HG03442 (cell line): Measurements from ENCODE around the gene ELK4.

Experiments used
- ATAC-seq: cut with Tn5 transposase; IDR thresholded peaks from one replicate; pipeline ENCODE4 v1.9.1; 2021; ENCODE audit warnings: mild to moderate bottlenecking, moderate library complexity; ENCODE audit not compliant: unreplicated experiment

Gene ELK4

DNA sequence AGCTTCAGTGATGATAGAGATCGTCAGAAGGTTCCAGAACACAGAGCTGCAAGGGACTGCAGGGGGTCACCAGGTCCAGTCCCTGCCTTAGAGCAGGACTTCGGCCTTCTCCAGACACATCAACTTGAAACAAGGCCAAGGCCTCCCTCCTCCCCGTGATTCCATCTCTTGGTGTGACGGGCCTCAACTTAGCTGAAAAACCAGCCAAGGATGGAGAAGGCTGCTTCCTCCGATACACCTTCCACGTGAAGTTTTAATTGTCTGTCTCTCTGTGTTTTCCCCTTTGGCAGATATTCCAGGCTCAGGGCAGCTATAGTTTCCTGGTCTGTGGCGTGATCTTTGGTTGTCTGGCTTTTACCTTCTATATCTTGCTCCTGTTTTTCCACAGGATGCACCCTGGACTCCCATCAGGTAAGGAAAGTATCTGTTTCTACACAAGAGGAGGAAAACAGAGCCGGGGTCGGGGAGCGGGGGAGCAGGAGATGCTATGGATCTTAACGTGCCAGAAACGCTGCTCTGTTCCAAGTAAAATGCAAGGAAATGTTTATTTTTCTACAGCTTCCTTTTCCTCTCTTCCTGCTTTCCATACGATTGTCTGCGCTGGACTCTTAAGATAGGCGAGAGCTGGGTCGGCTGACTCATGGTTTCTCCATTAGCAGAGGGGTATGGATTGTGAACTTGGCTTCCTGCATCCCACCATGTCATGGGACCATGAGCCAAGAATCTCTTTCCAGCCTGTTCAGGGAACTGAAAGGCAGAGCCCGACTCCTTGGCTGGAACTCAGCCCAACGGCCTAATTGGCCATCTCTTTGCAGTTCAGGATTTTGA, 32.8 kb downstream of the ELK4 start:
- no peak for ATAC-seq

DNA sequence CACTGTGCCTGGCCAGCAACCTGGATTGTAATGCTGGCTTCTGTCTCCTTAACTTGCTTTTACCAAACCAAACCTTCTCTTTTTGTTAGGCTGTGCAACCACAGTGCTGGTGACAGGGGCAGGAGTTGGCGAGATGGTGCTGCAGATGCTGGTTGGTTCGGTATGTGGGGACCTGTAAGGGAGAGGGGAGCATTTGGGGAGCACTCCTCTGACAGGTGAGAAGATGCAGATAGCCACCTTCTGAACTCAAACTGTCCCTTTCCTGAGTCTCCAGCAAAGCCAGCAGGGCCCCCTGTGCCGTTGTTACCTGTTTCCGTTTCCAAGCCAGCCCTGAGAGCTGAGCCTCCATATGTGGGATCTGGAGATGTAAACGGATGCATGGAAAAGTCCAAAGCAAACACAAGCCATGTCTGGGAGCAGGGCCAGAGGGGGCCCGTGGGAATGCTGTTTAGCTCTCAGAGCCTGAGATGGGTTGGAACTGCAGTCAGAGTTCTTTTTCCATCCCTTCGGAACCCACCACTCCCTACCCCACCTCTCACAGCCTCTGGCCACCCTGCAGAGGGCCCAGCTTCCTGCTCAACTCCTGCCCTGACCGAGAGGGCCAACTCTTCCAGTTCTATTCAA, 34.0 kb downstream of the ELK4 start:
- ATAC-seq, result no peak

DNA sequence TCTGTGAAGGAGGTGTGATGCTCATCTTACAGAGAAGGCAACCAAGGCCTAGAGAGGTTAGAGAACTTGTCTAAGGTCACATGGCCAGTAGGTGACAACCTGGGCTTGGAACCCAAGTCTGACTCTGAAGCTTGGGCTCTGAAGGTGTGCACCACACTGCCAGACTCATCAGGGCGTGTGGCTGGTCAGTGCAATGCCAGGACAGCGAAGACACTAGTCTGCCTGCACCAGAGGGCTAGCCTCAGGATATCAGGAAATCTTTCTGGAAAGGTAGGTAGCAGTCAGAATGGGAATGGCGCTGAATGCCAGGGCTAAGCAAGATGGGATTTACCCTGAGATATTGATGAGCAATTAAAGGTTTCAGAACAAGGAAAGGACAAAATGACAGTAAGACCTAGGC, 34.9 kb downstream of the ELK4 start:
- ATAC-seq, result no peak

DNA sequence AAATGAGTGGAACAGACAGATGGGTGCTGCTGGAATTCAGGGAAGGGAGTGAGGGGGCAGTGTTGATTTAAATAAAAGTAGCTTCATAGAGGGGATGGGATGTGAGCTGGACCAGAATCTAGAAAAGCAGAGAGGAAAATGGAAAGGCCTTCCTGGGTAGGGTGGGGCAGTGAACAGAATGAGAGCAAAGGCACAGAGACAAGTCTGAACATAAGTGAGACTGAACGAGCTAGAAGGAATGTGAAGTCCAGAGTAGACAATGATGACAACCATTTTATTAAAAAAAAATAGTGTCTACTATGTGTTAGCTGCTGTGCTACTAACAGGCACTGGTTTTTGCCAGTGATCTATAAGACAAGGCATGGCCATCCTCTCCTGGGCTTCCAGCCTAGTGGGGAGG, 36.0 kb downstream of the ELK4 start:
- ATAC-seq, result no peak

DNA sequence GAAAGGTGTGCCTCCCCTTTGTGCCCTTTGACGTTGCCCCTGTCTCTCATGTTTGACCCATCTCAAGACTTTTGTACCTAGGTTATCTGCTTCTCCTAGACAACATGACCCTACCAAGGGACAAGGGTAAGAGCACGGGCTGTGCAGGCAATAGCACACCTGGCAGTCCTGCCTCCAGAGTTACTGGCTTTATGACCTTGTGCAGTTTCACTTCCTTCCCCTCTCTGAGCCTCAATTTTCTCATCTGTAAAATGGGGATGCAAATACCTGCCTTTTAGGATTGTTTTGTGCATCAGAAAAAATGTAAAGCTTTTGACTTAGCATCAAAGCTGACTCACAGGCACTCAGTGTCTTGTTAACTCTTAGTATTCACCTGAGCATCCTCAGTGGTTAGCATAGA, 36.4 kb downstream of the ELK4 start:
- no peak for ATAC-seq

DNA sequence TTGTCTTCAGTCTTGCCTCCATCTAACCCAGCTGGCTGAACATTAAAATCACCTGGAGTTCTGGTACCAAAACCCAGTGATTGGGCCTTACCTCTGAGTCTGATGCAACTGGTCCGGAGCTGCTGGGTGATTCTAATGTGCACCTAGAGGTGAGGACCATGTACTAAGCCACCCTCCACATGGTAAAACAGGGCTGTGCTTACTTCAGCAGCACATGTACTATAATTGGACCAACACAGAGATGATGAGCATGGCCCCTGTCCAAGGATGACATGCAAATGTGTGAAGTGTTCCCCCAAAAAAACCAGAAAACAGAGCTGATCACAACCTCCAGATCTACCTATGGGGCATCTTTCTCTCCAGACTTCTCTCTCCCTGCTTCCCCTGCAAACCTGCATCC, 37.0 kb downstream of the ELK4 start:
- no peak for ATAC-seq

DNA sequence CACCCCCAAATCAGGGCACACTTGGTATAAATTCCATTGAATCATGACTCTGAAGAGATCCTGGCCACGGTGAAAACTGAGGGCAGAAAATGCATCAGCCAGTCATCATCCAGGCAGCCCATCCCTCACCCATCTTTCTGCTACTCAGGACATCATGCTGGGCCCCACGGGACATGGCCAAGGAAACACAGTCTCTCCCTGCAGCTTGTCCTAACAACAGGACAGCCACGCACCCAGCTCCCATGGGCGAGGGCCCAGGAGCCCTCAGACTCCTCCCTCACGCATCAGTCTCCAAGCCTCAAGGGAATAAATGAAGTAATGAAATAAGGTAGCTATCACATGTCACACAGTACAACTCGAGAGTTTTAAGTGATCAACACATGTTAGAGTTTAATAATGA, 37.8 kb downstream of the ELK4 start:
- no peak for ATAC-seq

DNA sequence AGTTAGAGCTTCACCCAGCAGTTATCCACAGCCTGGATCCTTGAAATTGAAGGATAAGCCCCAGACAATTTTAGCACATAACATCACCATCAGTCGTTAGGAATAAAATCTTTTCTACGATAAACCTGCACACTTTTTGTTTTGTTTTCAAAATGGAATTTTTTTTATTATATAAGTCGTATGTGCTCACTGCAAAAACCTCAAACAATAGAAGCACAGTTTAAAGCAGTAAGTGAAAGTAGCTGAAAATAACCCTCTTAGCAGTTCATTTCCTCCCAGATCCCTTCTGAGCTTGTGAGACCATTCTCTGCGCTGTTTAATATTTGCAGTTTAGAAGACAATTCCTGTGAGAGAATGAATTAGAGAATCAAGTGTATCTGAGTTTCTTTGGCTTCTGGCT, 38.3 kb downstream of the ELK4 start:
- no peak for ATAC-seq

DNA sequence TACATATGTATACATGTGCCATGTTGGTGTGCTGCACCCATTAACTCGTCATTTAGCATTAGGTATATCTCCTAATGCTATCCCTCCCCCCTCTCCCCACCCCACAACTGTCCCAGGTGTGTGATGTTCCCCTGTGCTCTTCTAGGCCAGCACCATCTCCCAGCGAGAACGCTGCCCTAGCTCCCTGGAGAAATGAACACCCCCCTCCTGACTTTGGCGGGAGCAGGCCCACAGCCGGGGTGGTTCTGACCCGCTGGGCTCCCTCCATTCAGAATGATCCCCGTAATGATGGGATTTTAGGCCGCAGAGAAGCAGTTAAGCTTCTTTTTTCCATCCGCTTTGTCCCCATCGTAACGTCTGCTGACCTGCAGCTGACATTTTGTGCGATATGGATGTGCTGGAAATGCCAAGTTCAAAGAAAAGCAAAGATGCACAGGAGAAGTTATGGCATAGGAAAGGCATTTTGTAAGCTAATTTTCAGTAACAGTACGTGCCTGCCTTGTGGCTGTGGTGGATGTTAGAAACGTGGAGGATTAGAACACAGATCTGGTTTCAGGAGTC, 39.3 kb downstream of the ELK4 start:
- ATAC-seq, result no peak

DNA sequence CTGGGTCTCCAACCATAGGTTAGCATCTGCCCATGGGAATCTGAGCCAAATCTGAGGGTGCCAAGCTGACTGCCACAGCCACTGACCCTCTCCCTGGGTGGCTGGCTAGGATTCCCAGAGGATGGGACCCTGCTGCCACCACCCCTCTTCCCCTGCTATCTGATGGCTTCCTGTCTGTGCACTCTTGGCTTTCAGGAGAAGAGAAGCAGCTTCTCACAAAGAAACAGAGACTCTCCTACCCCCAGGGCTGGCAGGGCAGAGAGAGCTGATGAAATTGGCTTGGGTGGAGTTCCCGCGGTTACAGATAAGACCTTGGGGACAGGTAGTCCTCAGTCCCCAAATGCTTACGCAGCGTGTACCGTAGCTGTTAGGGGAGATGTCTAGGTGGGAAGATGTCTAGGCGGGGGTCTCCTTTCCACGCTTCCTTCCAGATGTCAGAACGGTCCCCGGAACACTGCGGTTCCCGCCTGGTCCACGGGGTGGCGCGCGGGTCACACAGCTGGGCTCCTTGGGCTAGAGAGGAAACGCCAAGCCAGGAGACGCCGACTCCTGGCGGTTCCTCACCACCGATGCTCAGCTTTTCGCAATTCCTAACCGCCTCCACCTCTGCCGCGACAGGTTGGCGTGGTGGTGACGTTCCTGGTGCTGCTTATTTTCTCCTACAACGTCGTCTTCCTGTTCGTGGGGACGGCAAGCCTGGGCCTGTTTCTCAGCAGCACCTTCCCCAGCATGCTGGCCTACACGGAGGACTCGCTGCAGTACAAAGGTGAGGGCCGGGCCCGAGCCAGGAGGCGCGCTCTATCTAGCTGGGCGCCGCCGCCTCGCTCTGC, 40.1 kb downstream of the ELK4 start:
- ATAC-seq, result peak; percentile 60

DNA sequence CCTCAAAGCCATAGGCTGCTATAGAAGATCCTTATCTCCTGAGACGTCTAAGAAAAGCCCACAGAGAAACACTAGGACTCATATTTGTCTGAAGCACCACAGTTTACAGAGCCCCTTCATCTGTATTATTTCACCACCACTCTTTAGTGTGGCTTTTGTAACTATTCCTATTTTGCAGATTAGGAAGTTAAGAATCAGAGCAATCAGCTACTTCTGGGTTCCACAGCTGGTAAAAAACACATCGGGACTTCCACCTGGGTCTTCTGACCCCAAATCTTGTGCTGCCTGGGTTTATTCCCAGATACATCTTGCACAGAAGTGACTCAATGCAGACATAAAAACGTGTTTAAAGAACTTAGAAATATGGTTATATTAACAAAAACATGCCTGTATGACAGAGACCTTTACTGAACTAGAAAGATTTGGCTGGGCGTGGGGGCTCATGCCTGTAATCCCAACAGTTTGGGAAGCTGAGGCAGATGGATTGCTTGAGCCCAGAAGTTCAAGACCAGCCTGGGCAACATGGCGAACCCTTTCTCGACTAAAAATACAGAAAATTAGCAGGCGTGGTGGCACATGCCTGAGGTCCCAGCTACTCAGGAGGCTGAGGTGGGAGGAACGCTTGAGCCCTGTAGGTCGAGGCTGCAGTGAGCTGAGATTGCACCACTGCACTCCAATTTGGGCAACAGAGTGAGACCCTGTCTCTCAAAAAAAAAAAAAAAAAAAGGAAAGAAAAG, 40.9 kb downstream of the ELK4 start:
- ATAC-seq, result no peak

DNA sequence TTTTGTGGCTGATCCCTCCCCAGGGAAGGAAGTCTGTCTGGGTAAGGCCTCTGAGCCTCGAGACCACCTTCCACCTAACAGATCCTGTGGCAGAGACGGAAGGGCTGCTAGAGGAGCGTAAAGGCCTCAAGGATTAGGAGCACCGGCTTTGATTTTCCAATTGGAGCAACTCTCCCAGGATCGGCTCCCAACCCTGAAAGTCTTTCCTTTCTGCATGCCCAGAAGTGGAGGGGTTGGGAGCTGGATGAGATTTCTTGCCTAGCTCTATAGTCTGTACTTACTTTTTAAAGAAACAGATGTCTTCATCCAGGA, 41.4 kb downstream of the ELK4 start:
- ATAC-seq, result no peak

DNA sequence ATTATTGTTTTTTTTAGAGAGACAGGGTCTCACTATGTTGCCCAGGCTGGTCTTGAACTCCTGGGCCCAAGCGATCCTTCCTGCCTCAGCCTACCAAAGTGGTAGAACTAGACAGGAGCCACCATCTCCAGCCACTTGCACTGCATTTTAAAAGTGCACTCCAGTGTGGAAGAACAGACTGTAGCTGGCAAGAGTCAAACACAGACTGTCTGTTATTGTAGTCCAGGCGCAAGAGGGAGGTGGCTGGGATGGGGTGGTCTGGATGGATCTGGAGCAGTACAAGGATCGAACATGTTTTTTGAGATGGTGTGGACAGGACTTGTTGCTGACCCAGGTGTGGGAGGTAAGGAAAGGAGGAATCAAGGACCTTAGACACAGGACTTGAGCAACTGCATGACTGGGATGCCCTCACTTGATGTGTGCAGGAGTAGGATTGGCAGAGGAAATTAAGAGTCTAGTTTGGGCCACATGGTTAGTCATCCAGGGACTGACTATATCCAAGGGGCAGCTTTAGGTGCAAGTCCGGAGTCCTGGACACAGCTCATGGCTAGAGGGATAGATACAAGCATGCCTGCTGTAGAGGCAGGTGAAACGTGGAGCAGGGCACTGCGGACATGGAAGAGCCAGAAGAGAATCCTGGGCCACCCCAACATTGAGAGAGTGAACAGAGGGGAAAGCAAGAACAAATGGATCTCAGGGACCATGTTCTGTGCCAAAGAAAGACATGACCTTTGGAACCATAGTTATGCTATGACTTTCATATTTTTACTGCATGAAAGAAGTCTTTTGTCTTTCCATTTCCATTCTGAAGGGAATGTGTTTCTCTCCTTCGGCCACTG, 42.0 kb downstream of the ELK4 start:
- ATAC-seq, result no peak

DNA sequence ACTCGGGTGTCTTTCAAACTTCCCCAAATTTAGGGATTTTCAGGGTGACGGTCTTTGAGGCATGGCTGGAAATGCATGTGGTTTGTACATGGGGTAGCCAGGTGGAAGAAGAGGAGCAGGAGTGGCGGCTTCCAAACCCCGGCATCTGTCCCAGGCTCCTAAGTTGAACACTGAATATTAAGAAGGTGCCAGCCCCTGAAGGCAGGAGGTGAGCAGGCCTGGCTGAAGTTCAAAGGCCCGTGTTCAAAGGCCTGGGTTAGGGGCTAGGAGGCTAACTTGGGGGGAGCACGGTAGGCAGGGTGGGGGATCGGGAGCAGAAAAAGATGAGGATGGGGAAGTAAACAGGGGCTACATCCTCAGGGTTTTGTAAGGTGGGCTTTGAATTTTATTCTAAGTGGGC, 42.8 kb downstream of the ELK4 start:
- ATAC-seq, result no peak

DNA sequence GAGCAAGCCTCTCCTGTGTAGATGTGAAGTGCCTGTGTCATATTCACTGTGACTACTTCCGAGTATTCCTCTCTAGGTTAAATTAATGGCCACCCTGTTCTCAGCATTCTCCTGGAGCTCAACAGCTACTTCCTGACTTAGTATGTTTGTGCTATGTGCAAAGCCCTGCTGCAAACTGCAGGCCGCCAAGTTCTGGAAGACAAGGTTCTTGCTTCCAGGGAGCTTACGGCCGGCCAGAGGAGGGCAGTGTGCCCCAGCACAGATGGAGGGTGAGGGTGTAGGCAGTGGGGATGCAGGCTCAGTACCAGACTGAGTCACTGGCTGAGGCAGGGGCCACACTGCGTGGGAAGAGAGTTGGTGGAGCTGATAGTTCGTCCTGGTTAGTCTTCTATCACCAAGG, 43.2 kb downstream of the ELK4 start:
- ATAC-seq, result no peak

DNA sequence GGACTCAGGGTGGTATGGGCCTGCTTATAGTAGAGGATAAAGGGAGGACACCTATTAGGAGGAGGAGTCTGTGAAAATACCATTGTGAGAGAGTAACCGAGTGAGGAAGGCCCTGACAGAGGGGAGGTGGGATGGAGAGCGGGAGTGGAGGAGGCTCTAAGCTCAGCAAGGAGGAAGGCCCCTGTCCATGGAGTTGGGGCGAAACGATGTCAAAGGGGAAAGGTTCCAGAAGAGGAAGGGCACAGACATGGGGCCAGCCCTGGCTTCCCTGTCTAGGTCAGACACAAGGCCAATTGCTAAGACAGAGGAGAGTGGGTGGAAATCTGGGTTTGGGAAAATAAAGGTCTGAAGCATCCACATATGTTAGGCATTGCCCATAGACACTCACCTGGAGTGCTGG, 44.2 kb downstream of the ELK4 start:
- no peak for ATAC-seq

DNA sequence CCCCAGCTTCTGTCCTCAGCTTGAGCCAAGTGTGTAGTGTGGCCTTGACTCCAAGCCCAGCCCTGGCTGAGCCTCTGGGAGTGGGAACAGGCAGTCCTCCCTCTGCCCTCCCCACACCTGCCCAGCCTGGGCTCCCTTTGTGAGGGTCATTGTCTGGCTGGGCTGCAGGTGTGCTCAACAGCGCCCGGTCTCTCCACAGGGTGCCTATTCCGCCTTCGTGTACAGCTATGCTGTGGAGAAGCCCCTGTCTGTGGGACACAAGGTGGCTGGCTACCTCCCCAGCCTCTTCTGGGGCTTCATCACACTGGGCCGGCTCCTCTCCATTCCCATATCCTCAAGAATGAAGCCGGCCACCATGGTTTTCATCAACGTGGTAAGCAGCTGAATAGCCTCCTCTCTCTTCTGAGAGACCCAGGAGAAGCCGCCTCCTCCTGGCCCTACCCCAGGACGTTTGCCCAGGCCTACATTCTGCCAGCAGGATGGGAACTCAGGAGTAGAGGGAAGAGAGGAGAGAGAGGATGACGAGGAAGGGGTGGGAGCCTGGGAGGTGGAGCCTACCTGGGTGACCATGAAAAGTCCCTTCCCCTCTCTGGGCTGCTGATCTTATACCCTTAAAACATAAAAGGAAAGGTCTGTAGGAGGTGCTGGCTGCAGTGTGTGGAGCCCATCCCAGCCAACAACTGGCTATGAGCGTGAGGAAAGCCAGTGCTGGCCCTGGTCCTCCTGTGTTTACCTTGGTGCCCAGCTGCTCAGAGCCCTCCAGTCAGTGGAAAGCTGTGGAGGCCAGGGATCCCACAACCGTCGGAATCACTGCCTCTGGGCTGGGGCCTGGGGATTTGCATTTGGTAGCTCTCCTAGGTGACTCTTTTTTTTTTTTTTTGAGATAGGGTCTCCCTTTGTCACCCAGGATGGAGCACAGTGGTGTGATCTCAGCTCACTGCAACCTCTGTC, 45.7 kb downstream of the ELK4 start:
- ATAC-seq, result no peak

DNA sequence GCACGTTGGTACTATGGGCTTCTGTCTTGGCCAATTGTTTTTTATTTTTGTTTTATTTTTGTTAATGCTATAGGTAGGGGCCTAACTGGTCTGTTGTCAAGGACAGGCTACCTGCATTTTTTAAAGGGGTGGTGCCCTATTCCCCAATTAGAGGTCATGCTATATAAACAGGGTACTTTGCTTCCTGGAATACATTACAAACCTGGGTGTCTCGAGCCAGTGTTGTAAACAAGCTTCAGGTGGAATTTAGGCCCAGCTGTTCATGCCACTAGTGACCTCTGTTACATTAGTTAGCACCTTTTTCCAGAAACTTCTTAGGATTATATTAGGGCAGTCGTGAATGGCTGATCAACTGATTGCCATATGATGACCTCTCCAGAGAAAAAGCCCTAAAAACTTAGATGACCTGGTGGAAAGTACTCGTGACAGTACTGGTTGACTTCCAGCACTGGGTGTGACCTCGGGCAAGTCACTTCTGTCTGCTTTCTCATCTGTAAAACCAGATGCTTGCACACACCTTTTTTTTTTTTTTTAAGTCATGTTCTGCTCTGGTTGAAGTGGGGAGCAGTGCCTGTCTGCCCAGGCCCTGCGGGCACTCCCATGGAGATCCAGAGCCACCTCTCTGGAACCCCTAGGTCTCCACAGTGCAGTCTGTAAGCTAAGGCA, 46.5 kb downstream of the ELK4 start:
- ATAC-seq, result no peak

DNA sequence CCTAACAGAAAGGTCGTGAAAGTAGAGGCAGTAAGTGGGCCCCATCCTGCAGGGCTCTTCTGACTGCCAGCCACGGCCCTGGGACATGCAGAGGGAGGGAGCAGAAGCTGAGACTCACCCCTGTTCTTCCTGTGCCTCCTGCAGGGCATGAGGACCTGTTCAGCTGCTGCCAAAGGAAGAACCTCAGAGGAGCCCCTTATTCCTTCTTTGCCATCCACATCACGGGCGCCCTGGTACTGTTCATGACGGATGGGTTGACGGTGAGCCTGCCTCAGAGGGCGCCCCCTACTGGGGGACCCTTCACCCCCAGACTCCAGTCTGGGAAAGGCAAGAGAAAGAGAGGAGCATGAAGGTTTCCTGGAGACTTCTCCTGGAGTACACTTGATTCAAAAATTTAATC, 47.1 kb downstream of the ELK4 start:
- ATAC-seq, result no peak
